Skeletal muscle satellite cell (primary cell): ENCODE measurements around the gene NHSL2. TPM values are rescaled to one million over a fixed set of nuclear protein-coding genes. Genes with fewer than 3 reads are reported as not detected.
"Not testable (repeated sequence)": the region's sequence is repeated elsewhere in the genome, so short reads cannot be mapped to it uniquely, and the experiment has no call there.

Experiments
- H3K27me3 ChIP-seq: 2 replicates; pipeline ENCODE4 v1.7.0; 2013; ENCODE audit warnings: low read length; ENCODE audit not compliant: control insufficient read depth, insufficient read depth
- H3K36me3 ChIP-seq: 2 replicates; pipeline ENCODE4 v1.7.0; 2013; ENCODE audit warnings: mild to moderate bottlenecking, control low read depth, low read length; ENCODE audit not compliant: insufficient read depth
- H3K4me1 ChIP-seq: 2 replicates; pipeline ENCODE4 v1.7.0; 2013; ENCODE audit warnings: low read length; ENCODE audit not compliant: control insufficient read depth, insufficient read depth
- H3K4me2 ChIP-seq: 2 replicates; pipeline ENCODE4 v1.7.0; 2013; ENCODE audit warnings: mild to moderate bottlenecking, low read length
- H3K4me3 ChIP-seq: 2 replicates; pipeline ENCODE4 v1.7.0; 2013; ENCODE audit warnings: low read length
- H3K9ac ChIP-seq: 2 replicates; pipeline ENCODE4 v1.7.0; 2013; ENCODE audit warnings: mild to moderate bottlenecking, low read depth, low read length, moderate library complexity
- H3K9me3 ChIP-seq: replicated peaks from 2 replicates; pipeline ENCODE4 v1.7.0; 2013; ENCODE audit warnings: mild to moderate bottlenecking, control low read depth, low read length
- total RNA-seq: library from RNA; depleted of rRNA; stranded (reverse); fragments of >200 nt; gene quantifications from 2 replicates; pipeline ENCODE4 v1.2.3, GENCODE V29; 2012; rRNA removed

Gene NHSL2
- under 0.01 and 0.22 TPM in 2 replicates for total RNA-seq

DNA sequence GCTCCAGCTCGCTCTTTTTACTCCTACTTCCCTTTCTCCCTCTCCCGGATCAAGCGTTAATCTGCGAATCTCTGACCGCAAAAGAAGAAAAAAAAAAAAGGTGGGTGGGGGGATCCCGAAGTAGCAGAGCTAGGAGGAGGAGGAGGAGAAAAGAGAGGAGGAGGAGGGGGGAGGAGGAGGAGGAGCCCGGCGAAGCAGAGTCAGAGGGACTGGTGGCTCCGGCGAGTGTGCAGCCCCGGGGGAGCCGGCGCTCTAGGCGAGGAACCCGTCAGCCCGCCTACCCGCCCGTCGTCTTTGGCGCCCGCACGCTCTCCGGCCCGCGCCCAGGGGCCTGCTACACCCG, at the start of gene NHSL2:
Gene NHSL2 (plus strand): TSS at position 203 of the 343 bp plus-strand sequence.
- Histone ChIP-seq H3K9me3 (no peaks in the 10 kb centered on the region), H3K4me1 (no peaks in the 10 kb centered on the region), H3K36me3 (no peaks in the 10 kb centered on the region), H3K4me3 (peak within 1 kb of the TSS; percentile 42), H3K9ac (no peak within 1 kb of the TSS), H3K27me3 (peaks cover 89% of the 10 kb centered on the region), H3K4me2 (peak within 1 kb of the TSS; percentile 58)

DNA sequence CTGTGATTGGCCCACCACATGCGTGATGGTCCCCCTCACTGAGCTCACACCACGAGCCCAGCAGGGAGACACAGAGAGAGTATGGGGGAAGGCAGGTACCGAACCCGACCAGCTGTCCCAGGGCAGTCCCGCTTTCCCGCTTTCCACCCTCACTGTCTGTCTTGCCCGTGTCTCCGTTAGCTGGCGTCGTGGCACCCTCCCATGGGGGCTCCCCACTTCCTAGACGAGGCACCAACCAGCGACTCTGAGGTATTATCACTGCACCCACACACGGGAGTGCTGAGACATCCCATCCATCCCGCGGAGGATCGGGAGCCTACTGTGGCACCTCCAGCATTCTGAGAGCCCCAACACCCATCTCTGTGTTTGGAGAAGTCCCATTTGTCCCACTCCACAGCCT, 43.0 kb upstream of the NHSL2 start:
- no peak overlapping the region for H3K9ac ChIP-seq
- peaks cover 38% of the 10 kb centered on the region for H3K27me3 ChIP-seq
- no peak overlapping the region for H3K4me3 ChIP-seq
- H3K9me3 ChIP-seq: no peaks in the 10 kb centered on the region
- H3K4me1 ChIP-seq: no peaks in the 10 kb centered on the region
- H3K4me2 ChIP-seq: no peak overlapping the region
- no peaks in the 10 kb centered on the region for H3K36me3 ChIP-seq

DNA sequence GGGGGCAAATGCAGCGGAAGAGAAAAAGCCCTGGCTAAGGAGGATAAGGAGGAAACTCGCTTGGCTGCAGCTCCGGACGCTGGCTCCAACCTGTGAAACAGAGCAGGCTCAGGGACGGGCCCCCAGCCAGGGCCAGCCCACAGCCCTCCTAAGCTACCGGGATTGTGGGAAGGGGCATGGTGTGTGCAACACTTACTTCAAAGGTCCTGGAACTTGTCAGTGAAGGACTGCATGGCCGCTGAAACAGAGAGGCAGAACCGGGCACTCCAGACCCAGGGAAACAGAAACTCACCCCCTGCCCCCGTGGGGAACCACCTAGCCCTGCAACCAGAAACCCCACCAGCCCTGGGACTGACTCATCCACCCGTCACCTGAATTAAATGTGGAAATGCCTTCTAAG, 41.1 kb upstream of the NHSL2 start:
- not testable (repeated sequence) for H3K9ac ChIP-seq, H3K9me3 ChIP-seq, H3K36me3 ChIP-seq, H3K4me1 ChIP-seq, H3K4me2 ChIP-seq, H3K4me3 ChIP-seq
- peaks cover 23% of the 10 kb centered on the region for H3K27me3 ChIP-seq

DNA sequence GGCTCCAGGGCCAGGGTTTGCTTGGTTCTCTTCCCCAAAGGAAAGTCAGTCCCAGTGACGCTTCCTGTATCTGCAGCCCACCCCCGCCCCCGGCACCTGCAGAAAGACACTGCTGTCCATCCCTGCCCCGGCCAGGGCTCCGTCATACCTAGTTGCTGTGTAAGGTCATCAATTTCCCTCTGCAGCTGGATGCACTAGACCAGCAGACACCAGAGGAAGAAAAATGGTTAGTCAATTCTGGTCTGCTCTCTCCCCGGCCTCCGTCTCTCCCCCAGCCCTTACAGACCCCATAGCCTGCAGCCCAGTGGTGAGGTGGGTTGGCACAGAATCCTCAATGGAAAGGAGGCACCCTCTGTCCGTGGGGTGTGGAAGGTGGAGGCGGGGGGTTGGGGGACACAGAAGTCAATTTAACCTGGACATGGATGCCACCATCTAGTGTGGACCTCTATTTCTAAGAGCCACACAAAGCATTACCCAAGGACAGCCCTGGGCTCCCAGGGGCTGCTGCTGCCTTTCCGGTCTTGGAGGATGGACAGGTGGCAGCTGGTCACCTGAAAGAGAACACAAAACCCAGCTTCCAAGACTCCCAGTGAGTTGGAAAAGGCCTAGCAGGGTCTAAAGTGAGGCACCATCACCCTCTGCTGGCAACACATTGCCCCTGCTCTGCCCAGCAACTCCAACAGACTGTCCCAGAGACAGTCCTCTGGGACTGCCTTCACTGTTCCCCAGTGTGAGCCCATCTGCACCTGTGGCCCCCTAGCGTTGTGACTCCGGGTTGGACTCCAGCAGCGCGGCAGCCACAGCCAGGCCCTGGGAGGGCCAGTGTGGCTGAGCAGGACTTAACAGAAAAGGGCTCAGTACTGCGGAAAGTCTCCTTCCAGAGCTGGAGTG, 40.2 kb upstream of the NHSL2 start:
- Histone ChIP-seq H3K36me3 (no peaks in the 10 kb centered on the region), H3K27me3 (peaks cover 15% of the 10 kb centered on the region), H3K9ac (no peak overlapping the region), H3K9me3 (no peaks in the 10 kb centered on the region), H3K4me2 (no peak overlapping the region), H3K4me1 (no peaks in the 10 kb centered on the region), H3K4me3 (no peak overlapping the region)

DNA sequence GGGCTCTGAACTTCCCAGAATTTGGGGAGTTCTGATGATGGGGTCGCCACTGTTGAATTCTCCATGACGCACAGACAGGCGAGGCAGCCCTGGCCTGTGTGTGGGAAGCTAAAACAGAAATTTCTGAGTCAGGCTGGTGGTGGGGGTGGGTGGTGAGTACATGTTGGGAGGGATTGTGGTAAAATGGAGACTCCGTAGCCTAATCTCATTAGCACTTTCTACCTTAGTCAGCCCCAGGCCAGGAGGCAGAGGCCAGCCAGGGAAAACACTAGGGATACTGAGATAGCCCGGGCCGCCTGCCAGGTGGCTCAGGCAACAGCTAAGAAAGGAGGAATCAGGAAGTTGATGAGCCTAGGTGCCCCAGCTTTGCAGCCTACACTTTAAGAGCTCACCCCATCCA, 39.3 kb upstream of the NHSL2 start:
- H3K27me3 ChIP-seq: peaks cover 8% of the 10 kb centered on the region
- no peaks in the 10 kb centered on the region for H3K9me3 ChIP-seq
- no peak overlapping the region for H3K4me2 ChIP-seq
- H3K4me3 ChIP-seq: no peak overlapping the region
- no peaks in the 10 kb centered on the region for H3K4me1 ChIP-seq
- no peaks in the 10 kb centered on the region for H3K36me3 ChIP-seq
- no peak overlapping the region for H3K9ac ChIP-seq

DNA sequence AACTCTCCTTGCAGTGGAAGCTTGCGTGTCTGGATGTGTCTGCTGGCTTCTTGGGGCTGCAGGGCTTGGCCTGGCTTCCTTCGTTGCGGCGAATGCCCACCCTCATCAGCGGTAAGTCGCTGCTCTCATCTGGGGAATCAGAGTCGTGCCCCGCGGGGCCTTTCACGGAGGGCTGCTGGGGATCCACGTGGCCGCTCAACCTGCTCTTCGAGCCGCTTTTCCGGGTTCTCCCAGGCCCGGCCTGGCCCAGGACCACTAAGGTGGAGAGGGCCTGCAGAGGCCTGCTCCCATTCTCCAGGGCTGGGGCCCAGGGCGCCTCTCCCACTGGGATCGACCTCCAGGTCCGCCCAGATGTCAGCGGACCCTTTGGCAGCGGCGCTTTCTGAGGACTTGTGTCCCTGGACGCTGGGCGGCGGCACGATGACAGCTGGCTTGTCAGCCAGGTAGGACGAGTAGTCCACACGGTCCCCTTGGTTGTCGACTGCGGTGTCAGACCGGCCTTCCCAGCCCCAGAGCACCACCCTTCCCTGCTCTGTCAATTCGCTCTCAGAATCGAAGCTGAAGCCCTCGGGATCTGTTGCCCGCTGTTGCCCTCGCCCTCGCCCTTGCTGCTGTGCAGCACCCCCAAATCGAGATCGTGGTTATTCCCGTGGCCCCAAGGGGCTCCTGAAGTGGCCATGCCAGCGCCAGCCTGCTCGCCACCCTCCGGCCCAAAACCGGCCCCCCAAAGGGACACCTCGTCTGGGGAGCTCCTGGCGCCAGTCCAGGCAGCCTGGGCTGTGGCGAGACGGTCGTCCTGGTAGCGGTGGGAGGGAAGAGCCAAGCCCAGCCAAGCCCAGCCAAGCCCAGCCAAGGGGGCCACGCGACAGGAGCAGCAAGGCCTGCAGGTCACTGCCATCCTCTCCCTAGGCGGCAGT, 37.8 kb upstream of the NHSL2 start:
- no peak overlapping the region for H3K4me2 ChIP-seq
- H3K27me3 ChIP-seq: peaks cover 5% of the 10 kb centered on the region
- no peaks in the 10 kb centered on the region for H3K9me3 ChIP-seq
- H3K9ac ChIP-seq: no peak overlapping the region
- no peaks in the 10 kb centered on the region for H3K36me3 ChIP-seq
- no peak overlapping the region for H3K4me3 ChIP-seq
- no peaks in the 10 kb centered on the region for H3K4me1 ChIP-seq

DNA sequence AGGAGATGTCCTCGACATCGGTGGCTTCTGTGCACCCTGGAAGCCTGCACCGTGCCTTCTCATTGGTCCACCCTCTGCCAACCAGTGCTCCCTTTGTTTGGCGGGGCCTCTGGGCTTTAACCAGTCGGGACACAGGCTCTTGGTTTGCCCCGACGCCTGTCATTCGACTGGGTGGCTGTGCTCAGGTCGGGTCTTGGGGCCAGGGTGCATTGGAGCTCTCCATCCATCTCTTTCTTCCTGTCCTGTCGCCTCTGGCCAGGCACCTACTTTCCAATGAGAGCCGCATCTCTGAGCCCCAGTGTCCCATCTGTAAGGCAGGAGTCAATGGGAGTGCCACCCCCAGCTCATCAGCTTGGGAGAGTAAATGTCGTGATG, 37.2 kb upstream of the NHSL2 start:
- Histone ChIP-seq H3K36me3 (no peaks in the 10 kb centered on the region), H3K4me1 (no peaks in the 10 kb centered on the region), H3K9me3 (no peaks in the 10 kb centered on the region), H3K9ac (no peak overlapping the region), H3K27me3 (peaks cover under 1% of the 10 kb centered on the region), H3K4me2 (no peak overlapping the region), H3K4me3 (no peak overlapping the region)

DNA sequence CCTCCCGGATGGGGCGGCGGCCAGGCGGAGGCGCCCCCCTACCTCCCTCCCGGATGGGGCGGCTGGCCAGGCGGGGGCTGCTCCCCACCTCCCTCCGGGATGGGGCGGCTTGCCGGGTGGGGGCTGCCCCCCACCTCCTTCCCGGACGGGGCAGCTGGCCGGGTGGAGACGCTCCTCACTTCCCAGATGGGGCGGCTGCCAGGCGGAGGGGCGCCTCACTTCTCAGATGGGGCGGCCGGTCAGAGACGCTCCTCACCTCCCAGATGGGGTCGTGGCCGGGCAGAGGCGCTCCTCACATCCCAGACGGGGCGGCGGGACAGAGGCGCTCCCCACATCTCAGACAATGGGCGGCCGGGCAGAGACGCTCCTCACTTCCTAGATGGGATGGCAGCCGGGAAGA, 33.8 kb upstream of the NHSL2 start:
- H3K27me3 ChIP-seq, H3K4me1 ChIP-seq, H3K9ac ChIP-seq, H3K36me3 ChIP-seq, H3K9me3 ChIP-seq, H3K4me3 ChIP-seq, H3K4me2 ChIP-seq: not testable (repeated sequence)

DNA sequence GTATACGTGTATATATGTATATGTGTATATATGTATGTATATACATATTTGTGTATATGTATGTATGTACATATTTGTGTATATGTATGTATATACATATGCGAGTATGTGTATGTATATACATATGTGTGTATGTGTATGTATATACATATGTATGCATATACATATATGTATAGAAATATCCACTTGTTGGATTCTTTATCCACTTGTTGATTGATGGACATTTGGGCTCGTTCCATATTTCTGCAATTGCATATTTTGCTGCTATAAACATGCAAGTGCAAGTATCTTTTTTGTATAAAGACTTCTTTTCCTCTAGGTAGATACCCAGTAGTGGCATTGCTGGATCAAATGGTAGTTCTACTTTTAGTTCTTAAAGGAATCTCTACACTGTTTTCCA, 25.5 kb upstream of the NHSL2 start:
- H3K4me2 ChIP-seq: no peak overlapping the region
- H3K9me3 ChIP-seq: no peaks in the 10 kb centered on the region
- H3K27me3 ChIP-seq: no peaks in the 10 kb centered on the region
- H3K9ac ChIP-seq: no peak overlapping the region
- H3K4me1 ChIP-seq: no peaks in the 10 kb centered on the region
- H3K36me3 ChIP-seq: no peaks in the 10 kb centered on the region
- no peak overlapping the region for H3K4me3 ChIP-seq

DNA sequence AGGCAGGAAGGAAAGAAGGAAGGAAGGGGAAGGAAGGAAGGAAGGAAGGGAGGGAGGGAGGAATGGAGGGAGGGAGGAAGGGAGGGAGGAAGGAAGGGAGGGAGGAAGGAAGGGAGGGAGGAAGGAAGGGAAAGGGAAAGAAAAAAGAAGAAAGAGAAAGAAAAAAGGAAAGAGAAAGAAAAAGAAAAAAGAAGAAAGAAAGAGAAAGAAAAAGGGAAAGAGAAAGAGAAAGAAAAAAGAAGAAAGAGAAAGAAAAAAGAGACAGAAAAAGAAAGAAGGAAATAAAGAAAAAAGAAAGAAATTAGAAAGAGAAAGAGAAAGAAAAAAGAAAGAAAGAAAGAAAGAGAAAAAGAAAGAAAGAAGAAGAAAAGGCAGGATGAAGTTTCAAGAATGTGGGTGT, 15.0 kb upstream of the NHSL2 start:
- Histone ChIP-seq H3K4me2 (no peak overlapping the region), H3K9ac (no peak overlapping the region), H3K36me3 (no peaks in the 10 kb centered on the region), H3K4me1 (no peaks in the 10 kb centered on the region), H3K27me3 (peaks cover 18% of the 10 kb centered on the region), H3K9me3 (no peaks in the 10 kb centered on the region), H3K4me3 (no peak overlapping the region)

DNA sequence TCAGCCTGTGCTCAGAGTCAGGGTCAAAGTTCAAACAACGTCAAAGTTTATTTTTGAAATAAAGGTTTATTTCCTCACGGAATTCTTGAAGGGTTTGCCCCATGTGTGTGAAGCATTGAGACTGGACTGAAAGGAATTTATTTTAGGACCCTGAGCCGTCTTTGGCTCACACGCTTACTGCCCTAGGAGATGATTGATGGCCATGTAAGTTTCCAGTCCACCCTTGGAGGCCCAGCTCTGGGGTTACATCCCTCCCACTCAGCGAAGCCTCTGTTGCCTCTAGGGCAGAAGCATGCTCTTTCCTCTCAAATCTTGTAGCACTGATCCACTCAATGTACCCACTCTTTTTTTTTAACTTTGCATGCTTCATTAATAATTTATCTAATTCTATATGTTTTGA, 4.5 kb upstream of the NHSL2 start:
- no peak overlapping the region for H3K4me2 ChIP-seq
- no peaks in the 10 kb centered on the region for H3K4me1 ChIP-seq
- H3K36me3 ChIP-seq: no peaks in the 10 kb centered on the region
- no peak overlapping the region for H3K4me3 ChIP-seq
- no peak overlapping the region for H3K9ac ChIP-seq
- H3K9me3 ChIP-seq: no peaks in the 10 kb centered on the region
- peaks cover 47% of the 10 kb centered on the region for H3K27me3 ChIP-seq
